Esophagus squamous epithelium (tissue), 5 donors: Measurements from ENCODE around the gene ARL6IP1. TPM values are rescaled to one million over a fixed set of nuclear protein-coding genes. Genes with fewer than 3 reads are reported as not detected.

Experiments
- DNase-seq: peaks from one replicate; lab custom pipeline; 2025; lab: John Stamatoyannopoulos, UW
- H3K27ac ChIP-seq, 4 donors: fragments of 200-600 bp; sonication (generic); one replicate each; pipeline ENCODE4 v1.5.1; 2016 to 2019; ENCODE audit warnings: mild to moderate bottlenecking in 1 of 4
- H3K27me3 ChIP-seq, 4 donors: fragments of 200-600 bp; sonication (generic); 1 replicate in 3 of 4; 2 replicates in 1 of 4; pipeline versions ENCODE4 v1.5.1 to v1.6.0; 2017 to 2021; ENCODE audit warnings: antibody characterized with exemption in 1 of 4
- H3K36me3 ChIP-seq, 3 donors: fragments of 200-600 bp; sonication (generic); one replicate each; pipeline ENCODE4 v1.5.1; 2016 to 2019
- H3K4me1 ChIP-seq, 3 donors: fragments of 200-600 bp; sonication (generic); one replicate each; pipeline ENCODE4 v1.5.1; 2017 to 2019
- H3K4me3 ChIP-seq, 4 donors: fragments of 200-600 bp; sonication (generic); 1 replicate in 3 of 4; 2 replicates in 1 of 4; pipeline ENCODE4 v1.5.1; 2016 to 2019; ENCODE audit warnings: mild to moderate bottlenecking in 2 of 4, moderate library complexity in 1 of 4
- H3K9me3 ChIP-seq, 3 donors: fragments of 200-600 bp; sonication (generic); one replicate each; pipeline ENCODE4 v1.5.1; 2016 to 2019
- CTCF ChIP-seq, 6 experiments: fragments of 450-650 bp in 4 of 6; fragments of 200-600 bp in 2 of 6; sonication (generic) in 2 of 6; IDR thresholded peaks; one replicate each; pipeline ENCODE4 v1.5.1; 2016 to 2019; ENCODE audit warnings: antibody characterized with exemption in 6 of 6, mild to moderate bottlenecking in 4 of 6, moderate library complexity in 4 of 6
- POLR2A ChIP-seq, 4 donors: fragments of 450-650 bp; IDR thresholded peaks; one replicate each; pipeline ENCODE4 v1.6.1; 2017; ENCODE audit warnings: antibody characterized with exemption in 4 of 4, mild to moderate bottlenecking in 4 of 4, moderate library complexity in 3 of 4
- WGBS, 2 donors: methylation state at CpG; one replicate each; pipeline ENCODE4 v1.1.5; 2018; 5-methylcytosine and 5-hydroxymethylcytosine counted together
- intact Hi-C: fragments of 100-400 bp; cut with DNase I; formaldehyde crosslinking; loops from one replicate; pipeline ENCODE4 v1.15.0; 2022
- total RNA-seq, 4 donors: library from RNA; depleted of rRNA; stranded (reverse); fragments of >200 nt; gene quantifications; one replicate each; pipeline ENCODE4 v1.1.0, GENCODE V29; 2016
- donor health status: DM: yes; HTN: yes; CAD: no.

Gene ARL6IP1
- total RNA-seq, 4 donors from 2014 or later, result 76.5 to 171 (median 135) TPM

- 88 to 91% methylated on average over 12 of the region's 13 CpGs for WGBS, 2 donors
- H3K36me3 ChIP-seq, result peaks cover 0 to 90% (median 39%) of the 10 kb centered on the region in 3 donors
Observed at GRCh38 chr16:18809165-18809564, 7.8 kb upstream of the ARL6IP1 start.

DNA sequence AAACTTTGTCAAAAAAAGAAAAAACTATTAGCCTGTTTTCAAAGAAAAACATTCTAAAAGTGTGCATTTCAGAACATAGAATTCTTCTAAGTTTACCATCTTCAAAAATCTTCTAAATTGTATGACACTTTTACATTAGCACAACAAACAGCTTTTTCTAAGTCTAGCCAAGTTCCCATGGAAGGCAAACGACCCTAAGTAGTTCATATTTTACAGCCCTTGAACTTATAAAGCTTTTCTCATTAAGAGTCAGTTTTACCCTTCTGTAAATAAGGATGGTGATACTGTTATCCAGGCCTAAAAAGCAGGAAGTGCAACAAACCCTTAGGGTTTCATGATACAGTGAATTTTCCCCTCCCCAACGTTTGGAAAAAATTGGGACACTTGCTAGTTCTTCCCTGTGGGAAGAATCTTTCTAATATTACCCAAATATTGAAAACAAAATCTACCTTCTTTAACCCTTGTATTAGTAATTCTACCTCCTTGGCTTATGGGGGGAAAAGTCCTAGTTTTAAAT lies 4.0 kb upstream of the ARL6IP1 start:
- Histone ChIP-seq H3K9me3 (no peaks in the 10 kb centered on the region), H3K27ac (peak overlapping the region in 2 of 4 donors; percentile 7 to 9), H3K4me3 (no peak overlapping the region), H3K36me3 (peaks cover 0 to 55% (median 24%) of the 10 kb centered on the region in 3 donors), H3K27me3 (no peaks in the 10 kb centered on the region), H3K4me1 (peaks cover 3 to 23% (median 8%) of the 10 kb centered on the region in 3 donors)
- DNase-seq, result no peak
- intact Hi-C loops, result no loop called here
- TF ChIP-seq POLR2A (IDR thresholded peaks at IDR 0.05) (no peak), CTCF (IDR thresholded peaks at IDR 0.05) (no peak)
- 21 to 25% methylated on average over 2 of the region's 2 CpGs for WGBS, 2 donors

More at GRCh38 chr16:18809165-18809564, 7.8 kb upstream of the ARL6IP1 start:
- no peaks in the 10 kb centered on the region for H3K27me3 ChIP-seq
- no peaks in the 10 kb centered on the region for H3K9me3 ChIP-seq
- H3K4me3 ChIP-seq, result no peak overlapping the region
- H3K4me1 ChIP-seq, result peaks cover 0 to 6% (median 0%) of the 10 kb centered on the region in 3 donors
- no peak for TF ChIP-seq CTCF (IDR thresholded peaks at IDR 0.05)
- DNase-seq, result no peak
- no peak overlapping the region for H3K27ac ChIP-seq
- intact Hi-C loops, result no loop called here

DNA sequence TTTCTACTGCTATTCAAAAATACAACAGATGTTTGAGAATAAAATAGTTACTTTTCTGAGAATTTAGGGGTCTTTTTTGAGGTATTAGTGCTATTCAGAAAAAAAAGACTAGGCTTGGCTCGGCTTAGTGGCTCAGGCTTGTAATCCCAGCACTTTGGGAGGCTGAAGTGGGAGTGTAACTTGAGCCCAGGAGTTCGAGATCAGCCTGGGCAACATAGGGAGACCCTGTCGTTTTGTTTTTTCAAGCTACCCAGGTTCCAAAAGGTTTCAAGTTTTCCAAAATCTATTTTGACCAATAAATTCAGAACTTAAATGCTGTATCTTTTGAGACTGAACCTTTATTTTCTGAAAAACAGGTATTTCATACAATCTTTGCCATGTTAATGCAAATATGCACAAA lies 3.2 kb upstream of the ARL6IP1 start:
- H3K27me3 ChIP-seq, result no peaks in the 10 kb centered on the region
- no peak overlapping the region for H3K4me3 ChIP-seq
- DNase-seq, result no peak
- no peak for TF ChIP-seq CTCF (IDR thresholded peaks at IDR 0.05)
- TF ChIP-seq POLR2A (IDR thresholded peaks at IDR 0.05), result no peak
- peaks cover 8 to 31% (median 16%) of the 10 kb centered on the region in 3 donors for H3K4me1 ChIP-seq
- intact Hi-C loops, result no loop called here
- no peaks in the 10 kb centered on the region for H3K9me3 ChIP-seq
- peak overlapping the region in 3 of 4 donors; percentile 4 to 51 (median 46) for H3K27ac ChIP-seq
- H3K36me3 ChIP-seq, result peaks cover 0 to 47% (median 20%) of the 10 kb centered on the region in 3 donors
- 54 to 61% methylated on average over 3 of the region's 3 CpGs for WGBS, 2 donors

GRCh38 chr16:18803569-18804462 lies 2.5 kb upstream of the ARL6IP1 start:
- no peak for TF ChIP-seq CTCF (IDR thresholded peaks at IDR 0.05)
- TF ChIP-seq POLR2A (IDR thresholded peaks at IDR 0.05), result no peak
- Histone ChIP-seq H3K27me3 (no peaks in the 10 kb centered on the region), H3K36me3 (peaks cover 0 to 40% (median 13%) of the 10 kb centered on the region in 3 donors), H3K27ac (peak overlapping the region in 2 of 4 donors; percentile 46 to 51), H3K4me3 (no peak overlapping the region), H3K4me1 (peaks cover 8 to 38% (median 20%) of the 10 kb centered on the region in 3 donors), H3K9me3 (no peaks in the 10 kb centered on the region)
- DNase-seq, result no peak
- intact Hi-C loops, result no loop called here
- 45 to 50% methylated on average over 5 of the region's 5 CpGs for WGBS, 2 donors
